NCI-H1436 treated with DMSO at 0.1 percent for 48 hours (cell line): ENCODE measurements around the gene FAM120B.

Experiments
- DNase-seq: peaks from one replicate; lab custom pipeline; 2025; lab: John Stamatoyannopoulos, UW

FAM120B gene

GRCh38 chr6:170286934-170287265, 19.7 kb upstream of the FAM120B start:
- DNase-seq, result no peak

DNA sequence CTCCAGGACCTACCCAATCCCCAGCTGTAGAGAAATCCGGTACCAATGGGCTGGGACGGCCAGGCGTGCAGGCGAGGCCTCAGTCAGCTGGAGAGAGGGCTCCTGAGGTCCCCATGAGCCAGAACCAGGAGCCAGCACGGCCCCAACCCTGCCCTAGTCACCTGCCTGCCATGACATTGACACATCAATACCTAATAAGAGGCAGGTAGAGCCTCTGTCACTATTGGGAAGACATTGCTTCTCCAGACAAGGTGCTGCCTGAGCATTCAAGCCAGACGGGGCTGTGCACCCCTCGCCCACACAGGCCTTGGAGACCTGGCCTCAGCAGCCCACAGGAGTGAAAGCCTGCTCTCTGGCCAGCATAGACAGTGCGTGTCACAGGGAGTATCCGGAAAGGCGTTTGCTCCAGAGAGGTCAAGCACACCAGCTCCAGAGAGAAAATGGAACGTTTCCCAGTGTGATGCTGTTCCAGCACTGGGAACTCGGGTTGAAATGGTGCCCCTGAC, 19.1 kb upstream of the FAM120B start:
- no peak for DNase-seq

GRCh38 chr6:170288091-170288631, 18.4 kb upstream of the FAM120B start:
- DNase-seq, result no peak

GRCh38 chr6:170288852-170289179, 17.7 kb upstream of the FAM120B start:
- no peak for DNase-seq

- DNase-seq, result no peak
Observed at GRCh38 chr6:170289180-170289931, 17.2 kb upstream of the FAM120B start.

- DNase-seq, result no peak
Observed at GRCh38 chr6:170289951-170290295, 16.6 kb upstream of the FAM120B start.

- DNase-seq, result peak; percentile 48
Observed at GRCh38 chr6:170290296-170291128, 16.0 kb upstream of the FAM120B start, which contains the start of gene DLL1. TSS of gene DLL1 (minus strand) at chr6:170291078. CDS start at chr6:170290139, 939 bp downstream.

GRCh38 chr6:170291271-170292110, 15.1 kb upstream of the FAM120B start:
- peak; percentile 56 for DNase-seq

DNA sequence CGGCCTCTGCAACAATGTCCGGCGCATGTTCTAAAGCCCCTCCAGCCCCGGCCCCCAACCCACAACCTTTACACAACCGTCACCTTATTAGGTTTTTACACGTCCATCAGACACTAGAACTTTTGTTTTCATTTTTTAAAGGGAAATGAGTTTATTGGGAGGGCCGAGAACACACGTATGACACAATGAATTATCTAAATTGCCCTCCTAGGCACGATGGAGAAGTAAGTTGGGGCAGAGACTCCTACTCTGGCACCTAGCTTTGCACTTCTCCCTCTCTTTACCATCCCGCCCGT, 14.5 kb upstream of the FAM120B start:
- no peak for DNase-seq

GRCh38 chr6:170292407-170293158, 14.0 kb upstream of the FAM120B start:
- no peak for DNase-seq

DNA sequence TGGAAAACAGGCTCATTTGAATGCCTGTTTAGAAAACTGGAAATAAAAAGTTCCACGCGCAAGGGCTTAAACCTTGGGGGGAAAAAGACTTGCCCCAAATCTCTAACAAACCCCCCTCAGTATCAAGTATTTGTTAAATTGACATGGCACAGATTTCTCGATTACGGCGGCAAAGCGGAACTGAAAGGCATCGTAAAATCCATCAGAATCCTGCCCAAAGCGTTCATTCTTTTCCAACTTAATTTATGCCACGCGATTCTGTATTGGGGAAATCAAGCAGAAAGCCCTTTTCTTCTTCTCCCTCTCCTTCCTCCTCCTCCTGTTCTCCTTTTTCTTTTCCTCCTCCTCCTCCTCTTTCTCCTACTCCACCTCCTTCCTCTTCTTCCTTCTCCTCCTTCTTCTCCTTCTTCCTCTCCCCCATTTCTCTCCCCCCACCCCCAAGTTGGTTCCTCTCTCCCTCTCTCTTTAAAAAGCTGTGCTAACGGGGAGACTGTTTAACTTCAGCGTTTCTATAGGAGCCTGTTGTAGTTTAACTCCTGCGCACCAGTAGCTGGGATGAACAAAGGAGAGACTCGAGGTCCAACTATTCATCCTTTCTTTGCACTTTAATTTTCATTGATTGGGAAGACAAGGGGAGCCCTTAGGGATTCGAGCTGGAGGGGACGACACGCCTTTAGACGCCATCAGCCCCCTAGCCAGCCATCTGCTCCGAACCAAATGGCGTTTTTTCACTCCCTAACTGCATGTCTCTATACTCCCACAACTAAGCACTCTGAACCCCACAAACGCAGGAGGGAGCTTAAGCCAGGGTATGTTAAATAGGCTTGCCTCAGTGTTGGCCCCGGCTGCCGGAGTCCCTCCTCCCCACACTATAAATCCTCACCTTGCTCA, 13.0 kb upstream of the FAM120B start:
- DNase-seq, result no peak

DNA sequence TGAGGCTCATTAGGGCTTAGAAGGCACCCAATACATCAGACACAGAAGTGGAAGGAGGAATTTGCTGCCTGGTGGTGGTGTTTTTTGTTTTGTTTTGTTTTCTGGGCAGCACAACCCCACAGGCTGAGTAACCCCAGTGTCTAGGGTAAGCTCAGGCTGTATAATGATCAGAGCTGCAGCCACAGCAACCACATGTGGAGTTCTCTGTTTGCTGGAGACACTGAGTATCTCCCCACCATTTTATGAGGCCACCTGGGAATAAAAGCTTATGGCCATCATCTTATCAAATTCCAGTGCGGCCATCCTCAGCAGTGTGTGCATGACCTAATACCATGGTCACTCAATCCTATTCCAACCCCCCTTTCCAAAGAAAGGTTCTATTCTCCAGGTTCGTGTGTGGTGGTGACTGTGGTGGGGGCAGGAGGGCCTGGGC, 12.2 kb upstream of the FAM120B start:
- DNase-seq, result no peak

GRCh38 chr6:170294813-170295509, 11.6 kb upstream of the FAM120B start:
- no peak for DNase-seq

GRCh38 chr6:170295510-170296422, 10.8 kb upstream of the FAM120B start:
- no peak for DNase-seq

DNA sequence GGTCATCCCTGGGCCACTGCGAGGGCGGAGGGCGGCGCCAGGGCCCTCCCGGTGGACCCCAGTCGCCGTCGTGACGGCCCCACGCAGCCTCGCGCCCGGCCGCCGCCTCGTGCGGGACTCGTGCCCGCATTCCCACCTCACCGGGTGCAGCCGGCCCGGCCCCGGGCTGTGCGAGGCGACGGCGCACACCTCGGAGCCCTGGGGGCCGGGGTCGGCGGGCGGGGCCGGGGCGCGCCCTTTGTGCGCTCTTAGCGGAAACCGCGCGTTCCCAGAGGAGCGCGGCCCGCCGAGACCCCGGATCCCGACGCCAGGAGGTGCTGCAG, 10.2 kb upstream of the FAM120B start:
- DNase-seq, result no peak

DNA sequence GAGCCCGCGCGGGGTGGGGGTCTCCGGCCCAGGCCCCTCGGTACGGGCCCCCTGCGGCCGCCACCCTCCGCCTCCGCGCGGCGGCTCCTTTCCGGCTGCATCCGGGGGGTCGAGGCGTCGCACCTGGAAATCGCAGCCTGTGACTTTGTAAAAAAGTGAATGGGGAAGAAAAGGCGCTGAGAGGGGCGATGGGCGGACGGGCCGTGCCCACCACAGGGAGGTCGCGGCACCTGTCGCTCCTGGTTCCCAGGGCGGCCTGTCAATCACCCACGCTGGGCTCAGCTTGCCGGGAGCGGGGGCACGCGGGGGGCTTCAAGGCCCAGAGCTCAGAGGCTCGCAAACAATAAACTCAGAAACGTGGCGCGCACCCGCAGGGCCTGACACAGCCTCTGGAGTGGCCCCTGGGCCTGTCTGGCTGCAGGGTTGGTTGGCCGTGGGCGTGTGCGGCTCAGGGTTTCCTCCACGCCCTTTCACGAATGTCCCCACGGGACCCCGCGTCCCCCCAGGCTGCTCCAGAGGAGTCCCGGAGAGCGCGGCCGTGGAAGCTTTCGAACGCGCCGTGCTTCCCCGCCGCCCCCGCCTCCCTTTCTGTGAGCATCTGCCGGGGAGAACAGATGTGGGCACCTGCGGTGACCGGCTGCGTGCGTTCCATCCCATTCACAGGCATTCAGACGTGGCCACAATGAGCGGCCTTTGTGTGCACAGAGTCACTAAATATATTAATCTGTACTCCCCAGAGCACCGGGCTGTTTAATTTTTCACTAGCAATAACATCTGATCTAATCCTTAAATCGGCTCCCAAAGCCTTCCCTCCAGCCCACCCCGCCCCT, 9.6 kb upstream of the FAM120B start:
- no peak for DNase-seq

GRCh38 chr6:170297576-170298330, 8.8 kb upstream of the FAM120B start:
- no peak for DNase-seq
